SK-N-SH treated with all-trans-retinoic acid at 6 μM for 48 hours (cell line): ENCODE results near the gene USP49.

ENCODE experiments used
- CREB5 ChIP-seq: fragments of 250-450 bp; sonication (Bioruptor Pico); IDR thresholded peaks from 2 replicates; pipeline ENCODE4 v1.5.1; 2020; ENCODE audit warnings: low read depth, mild to moderate bottlenecking, moderate library complexity
- CSRNP3 ChIP-seq: fragments of 250-450 bp; sonication (Bioruptor Pico); IDR thresholded peaks from 2 replicates; pipeline ENCODE4 v1.5.1; 2021; ENCODE audit warnings: mild to moderate bottlenecking, moderate library complexity
- GLIS3 ChIP-seq: fragments of 250-450 bp; sonication (Bioruptor Pico); IDR thresholded peaks from 2 replicates; pipeline ENCODE4 v1.5.0; 2020; ENCODE audit warnings: mild to moderate bottlenecking, moderate library complexity
- ISL1 ChIP-seq: fragments of 250-450 bp; sonication (Bioruptor Pico); IDR thresholded peaks from 2 replicates; pipeline ENCODE4 v2.1.2; 2022; ENCODE audit warnings: mild to moderate bottlenecking, moderate library complexity
- POU6F1 ChIP-seq: fragments of 250-450 bp; sonication (Bioruptor Pico); IDR thresholded peaks from 2 replicates; pipeline ENCODE4 v1.8.0; 2021; ENCODE audit warnings: low read depth, mild to moderate bottlenecking, moderate library complexity, borderline replicate concordance
- PPARA ChIP-seq: fragments of 250-450 bp; sonication (Bioruptor Pico); IDR thresholded peaks from 2 replicates; pipeline ENCODE4 v1.5.0; 2020; ENCODE audit warnings: mild to moderate bottlenecking, borderline replicate concordance
- RARB ChIP-seq: fragments of 250-450 bp; sonication (Bioruptor Pico); IDR thresholded peaks from 2 replicates; pipeline ENCODE4 v1.8.0; 2021; ENCODE audit warnings: mild to moderate bottlenecking, moderate library complexity
- TCF4 ChIP-seq: fragments of 250-450 bp; sonication (Bioruptor Pico); IDR thresholded peaks from 2 replicates; pipeline ENCODE4 v1.8.0; 2021; ENCODE audit warnings: mild to moderate bottlenecking, moderate library complexity, borderline replicate concordance
- ZFP3 ChIP-seq: fragments of 250-450 bp; sonication (Bioruptor Pico); IDR thresholded peaks from 2 replicates; pipeline ENCODE4 v1.5.0; 2020; ENCODE audit warnings: mild to moderate bottlenecking, moderate library complexity

- no peak for TF ChIP-seq CSRNP3 (CRISPR knock-in tag)
- no peak for TF ChIP-seq ISL1 (CRISPR knock-in tag)
- TF ChIP-seq PPARA (CRISPR knock-in tag) = no peak
- no peak for TF ChIP-seq TCF4 (CRISPR knock-in tag)
- TF ChIP-seq POU6F1 (CRISPR knock-in tag) = no peak
- no peak for TF ChIP-seq CREB5
- TF ChIP-seq RARB (CRISPR knock-in tag) = no peak
- TF ChIP-seq GLIS3 (CRISPR knock-in tag) = no peak
- peak; percentile 93 for TF ChIP-seq ZFP3 (CRISPR knock-in tag)
Observed at GRCh38 chr6:41936073-41936837, 41.1 kb upstream of the USP49 start.
